ENCODE measurements around the gene CDH23.

CDH23 gene

GRCh38 chr10:71770255-71770654, 373.5 kb downstream of the CDH23 start:
- no peak for DNase-seq

- no peak for DNase-seq
Observed at GRCh38 chr10:71770789-71771188, 374.1 kb downstream of the CDH23 start.

- no peak for DNase-seq
Observed at GRCh38 chr10:71771204-71771603, 374.5 kb downstream of the CDH23 start.

- DNase-seq = peak; percentile 44
Observed at GRCh38 chr10:71771821-71772617, 375.3 kb downstream of the CDH23 start.

- no peak for DNase-seq
Observed at GRCh38 chr10:71772832-71773220, 376.1 kb downstream of the CDH23 start.

GRCh38 chr10:71773221-71773971, 376.7 kb downstream of the CDH23 start, which contains the start of gene VSIR:
TSS of gene VSIR (minus strand) at chr10:71773520. CDS start at chr10:71773439, 81 bp downstream.
- peak; percentile 94 for DNase-seq

GRCh38 chr10:71774916-71775702, 378.4 kb downstream of the CDH23 start:
- no peak for DNase-seq

GRCh38 chr10:71776481-71776925, 379.8 kb downstream of the CDH23 start:
- DNase-seq = no peak

GRCh38 chr10:71777213-71777985, 380.7 kb downstream of the CDH23 start:
- no peak for DNase-seq

- no peak for DNase-seq
Observed at GRCh38 chr10:71778071-71778825, 381.5 kb downstream of the CDH23 start.

- DNase-seq = no peak
Observed at GRCh38 chr10:71779641-71780040, 382.9 kb downstream of the CDH23 start.

GRCh38 chr10:71780156-71780555, 383.4 kb downstream of the CDH23 start:
- DNase-seq = no peak

- DNase-seq = no peak
Observed at GRCh38 chr10:71780719-71781118, 384.0 kb downstream of the CDH23 start.

GRCh38 chr10:71782221-71782916, 385.6 kb downstream of the CDH23 start:
- DNase-seq = no peak

GRCh38 chr10:71782917-71783490, 386.3 kb downstream of the CDH23 start:
- DNase-seq = no peak

- no peak for DNase-seq
Observed at GRCh38 chr10:71783917-71784678, 387.4 kb downstream of the CDH23 start.

GRCh38 chr10:71784679-71785272, 388.1 kb downstream of the CDH23 start:
- DNase-seq = no peak

GRCh38 chr10:71788954-71789353, 392.2 kb downstream of the CDH23 start:
- DNase-seq = no peak

- no peak for DNase-seq
Observed at GRCh38 chr10:71789871-71790270, 393.2 kb downstream of the CDH23 start.

Data from CD4-positive, alpha-beta T cell treated with Interleukin-17A for 1 hour (primary cell).